Measurements from ENCODE around the gene MED9.

Gene MED9

DNA sequence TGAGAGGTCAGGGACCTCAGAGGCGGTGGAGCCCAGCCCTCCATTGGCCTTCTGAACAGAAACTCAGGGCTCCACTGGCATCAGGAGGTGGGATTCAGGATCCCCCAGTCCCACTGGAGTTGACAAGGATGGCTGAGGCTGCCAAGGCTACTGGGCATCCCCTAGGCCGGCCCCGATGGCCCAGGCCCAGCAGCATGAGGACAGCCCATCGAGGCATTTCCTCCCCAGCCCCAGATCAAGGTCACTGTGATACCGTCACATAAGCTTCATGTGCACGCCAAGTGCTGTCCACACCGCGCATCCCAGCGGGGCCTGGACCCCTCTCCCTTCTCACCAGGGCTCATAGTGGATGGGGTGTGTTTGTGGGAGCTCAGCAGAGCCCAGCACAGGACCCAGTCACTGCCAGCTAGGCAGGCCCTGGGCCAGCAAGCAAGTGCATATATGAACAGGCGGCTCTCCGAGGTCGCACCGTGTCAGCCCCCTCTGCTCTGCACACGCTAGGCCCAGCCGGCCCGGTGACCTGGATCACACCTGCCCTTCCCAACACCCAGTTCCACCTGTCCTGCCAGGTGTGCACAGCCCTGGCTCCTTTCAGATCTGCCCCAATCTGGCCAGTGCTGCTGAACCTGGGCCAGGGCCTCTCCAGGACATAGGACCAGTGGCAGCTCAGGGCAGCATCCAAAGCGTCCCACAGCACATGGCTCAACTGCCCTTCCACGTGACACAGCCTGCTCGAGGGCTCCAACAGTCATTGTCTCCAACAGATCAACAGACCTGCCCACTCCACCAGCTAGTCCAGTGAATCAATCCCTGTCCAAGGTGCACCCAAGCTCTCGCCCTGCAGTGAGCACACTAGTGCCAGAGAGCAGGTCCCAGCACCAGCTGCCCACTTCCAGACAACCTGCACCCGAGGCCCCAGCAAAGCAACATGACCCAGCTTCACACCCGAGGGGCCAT is 52.2 kb downstream of the MED9 start:
- no peak overlapping the region for H3K4me2 ChIP-seq (ENCODE audit: low read depth, low read length, poor library complexity, severe bottlenecking)
- H3K36me3 ChIP-seq (ENCODE audit: low read length) = no peaks in the 10 kb centered on the region
- H4K20me1 ChIP-seq (ENCODE audit: low read depth, low read length) = no peaks in the 10 kb centered on the region
- no peaks in the 10 kb centered on the region for H3K9me3 ChIP-seq (ENCODE audit: insufficient read depth, low read length)
- H3K27ac ChIP-seq (ENCODE audit: low read depth, low read length) = no peak overlapping the region
- H2AFZ ChIP-seq (ENCODE audit: low read depth, low read length, severe bottlenecking) = no peak overlapping the region
- H3K9ac ChIP-seq (ENCODE audit: low read length) = no peak overlapping the region
- H3K79me2 ChIP-seq (ENCODE audit: insufficient read depth, low read length) = no peaks in the 10 kb centered on the region
- H3K9me2 ChIP-seq (replicated peaks; ENCODE audit: insufficient read depth, low read length) = no peaks in the 10 kb centered on the region
- H3K4me3 ChIP-seq (ENCODE audit: insufficient read depth, low read length, poor library complexity, severe bottlenecking) = no peak overlapping the region
- no peaks in the 10 kb centered on the region for H3K27me3 ChIP-seq (ENCODE audit: low read length)
- no peak for TF ChIP-seq EZH2phosphoT487 (conservative IDR thresholded peaks at IDR 0.05; ENCODE audit: low read length)
- TF ChIP-seq, protein P1, sequence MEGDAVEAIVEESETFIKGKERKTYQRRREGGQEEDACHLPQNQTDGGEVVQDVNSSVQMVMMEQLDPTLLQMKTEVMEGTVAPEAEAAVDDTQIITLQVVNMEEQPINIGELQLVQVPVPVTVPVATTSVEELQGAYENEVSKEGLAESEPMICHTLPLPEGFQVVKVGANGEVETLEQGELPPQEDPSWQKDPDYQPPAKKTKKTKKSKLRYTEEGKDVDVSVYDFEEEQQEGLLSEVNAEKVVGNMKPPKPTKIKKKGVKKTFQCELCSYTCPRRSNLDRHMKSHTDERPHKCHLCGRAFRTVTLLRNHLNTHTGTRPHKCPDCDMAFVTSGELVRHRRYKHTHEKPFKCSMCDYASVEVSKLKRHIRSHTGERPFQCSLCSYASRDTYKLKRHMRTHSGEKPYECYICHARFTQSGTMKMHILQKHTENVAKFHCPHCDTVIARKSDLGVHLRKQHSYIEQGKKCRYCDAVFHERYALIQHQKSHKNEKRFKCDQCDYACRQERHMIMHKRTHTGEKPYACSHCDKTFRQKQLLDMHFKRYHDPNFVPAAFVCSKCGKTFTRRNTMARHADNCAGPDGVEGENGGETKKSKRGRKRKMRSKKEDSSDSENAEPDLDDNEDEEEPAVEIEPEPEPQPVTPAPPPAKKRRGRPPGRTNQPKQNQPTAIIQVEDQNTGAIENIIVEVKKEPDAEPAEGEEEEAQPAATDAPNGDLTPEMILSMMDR (IDR thresholded peaks at IDR 0.05; ENCODE audit: insufficient read depth, low read length, poor library complexity, severe bottlenecking) = no peak
- no peaks in the 10 kb centered on the region for H3F3A ChIP-seq (ENCODE audit: insufficient read depth)

DNA sequence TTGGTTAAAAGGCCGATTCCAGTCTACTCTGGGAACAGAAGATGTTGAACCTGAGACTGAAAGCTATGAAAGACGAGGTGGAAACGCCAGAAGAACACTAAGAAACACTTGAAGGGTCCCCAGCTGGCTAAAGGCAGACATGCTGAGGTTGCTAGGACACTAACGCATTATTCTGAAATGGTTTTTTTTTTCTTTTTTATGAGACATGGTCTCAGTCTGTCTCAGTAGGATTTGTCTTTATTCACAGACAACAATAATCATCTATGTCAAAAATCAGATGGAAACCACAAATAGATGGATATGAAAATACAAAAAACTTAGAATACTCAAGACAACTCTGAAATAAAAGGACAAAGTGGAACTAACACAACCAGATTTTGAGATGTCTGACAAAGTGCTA is 54.4 kb downstream of the MED9 start:
- Histone ChIP-seq H3K79me2 (ENCODE audit: insufficient read depth, low read length) (no peaks in the 10 kb centered on the region), H3K9ac (ENCODE audit: low read length) (no peak overlapping the region), H3K9me3 (ENCODE audit: insufficient read depth, low read length) (no peaks in the 10 kb centered on the region), H3F3A (ENCODE audit: insufficient read depth) (no peaks in the 10 kb centered on the region), H3K4me2 (ENCODE audit: low read depth, low read length, poor library complexity, severe bottlenecking) (no peak overlapping the region), H3K27ac (ENCODE audit: low read depth, low read length) (no peak overlapping the region), H2AFZ (ENCODE audit: low read depth, low read length, severe bottlenecking) (no peak overlapping the region), H3K9me2 (replicated peaks; ENCODE audit: insufficient read depth, low read length) (no peaks in the 10 kb centered on the region), H3K36me3 (ENCODE audit: low read length) (no peaks in the 10 kb centered on the region), H3K4me3 (ENCODE audit: insufficient read depth, low read length, poor library complexity, severe bottlenecking) (no peak overlapping the region), H3K27me3 (ENCODE audit: low read length) (no peaks in the 10 kb centered on the region), H4K20me1 (ENCODE audit: low read depth, low read length) (no peaks in the 10 kb centered on the region)
- no peak for TF ChIP-seq EZH2phosphoT487 (conservative IDR thresholded peaks at IDR 0.05; ENCODE audit: low read length)
- TF ChIP-seq, protein P1 (IDR thresholded peaks at IDR 0.05; ENCODE audit: insufficient read depth, low read length, poor library complexity, severe bottlenecking) = no peak

DNA sequence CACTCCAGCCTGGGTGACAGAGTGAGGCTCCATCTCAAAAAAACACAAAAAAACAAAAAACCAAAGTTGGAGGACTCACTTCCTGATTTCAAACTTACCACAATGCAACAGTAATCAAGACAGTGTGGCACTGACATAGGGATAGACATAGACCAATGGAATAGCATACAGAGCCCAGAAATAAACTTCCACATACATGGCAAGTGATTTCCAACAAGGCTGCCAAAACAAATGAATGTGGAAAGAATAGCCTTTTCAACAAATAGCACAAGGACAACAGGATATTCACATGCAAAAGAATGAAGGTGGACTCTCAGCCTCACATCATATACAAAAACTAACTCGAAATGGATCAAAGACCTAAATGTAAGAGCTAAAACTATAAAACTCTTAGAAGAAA is 56.2 kb downstream of the MED9 start:
- Histone ChIP-seq H2AFZ (ENCODE audit: low read depth, low read length, severe bottlenecking) (no peak overlapping the region), H3K9me2 (replicated peaks; ENCODE audit: insufficient read depth, low read length) (no peaks in the 10 kb centered on the region), H3K9ac (ENCODE audit: low read length) (no peak overlapping the region), H3K4me3 (ENCODE audit: insufficient read depth, low read length, poor library complexity, severe bottlenecking) (no peak overlapping the region), H3K27ac (ENCODE audit: low read depth, low read length) (no peak overlapping the region), H3K36me3 (ENCODE audit: low read length) (no peaks in the 10 kb centered on the region), H3K79me2 (ENCODE audit: insufficient read depth, low read length) (no peaks in the 10 kb centered on the region), H4K20me1 (ENCODE audit: low read depth, low read length) (no peaks in the 10 kb centered on the region), H3F3A (ENCODE audit: insufficient read depth) (no peaks in the 10 kb centered on the region), H3K4me2 (ENCODE audit: low read depth, low read length, poor library complexity, severe bottlenecking) (no peak overlapping the region), H3K9me3 (ENCODE audit: insufficient read depth, low read length) (no peaks in the 10 kb centered on the region), H3K27me3 (ENCODE audit: low read length) (no peaks in the 10 kb centered on the region)
- TF ChIP-seq, protein P1 (IDR thresholded peaks at IDR 0.05; ENCODE audit: insufficient read depth, low read length, poor library complexity, severe bottlenecking) = no peak
- TF ChIP-seq EZH2phosphoT487 (conservative IDR thresholded peaks at IDR 0.05; ENCODE audit: low read length) = no peak

Data from SU-DHL-6 (cell line).